Cerebellar nuclear complex (tissue), 1 donor: ENCODE data around the gene PFN4.
"Not testable (repeated sequence)": the region's sequence is repeated elsewhere in the genome, so short reads cannot be mapped to it uniquely, and the experiment has no call there.

Experiments
- DNase-seq, 2 experiments: peaks; one replicate each; lab custom pipeline; 2025; lab: John Stamatoyannopoulos, UW

The PFN4 gene

DNA sequence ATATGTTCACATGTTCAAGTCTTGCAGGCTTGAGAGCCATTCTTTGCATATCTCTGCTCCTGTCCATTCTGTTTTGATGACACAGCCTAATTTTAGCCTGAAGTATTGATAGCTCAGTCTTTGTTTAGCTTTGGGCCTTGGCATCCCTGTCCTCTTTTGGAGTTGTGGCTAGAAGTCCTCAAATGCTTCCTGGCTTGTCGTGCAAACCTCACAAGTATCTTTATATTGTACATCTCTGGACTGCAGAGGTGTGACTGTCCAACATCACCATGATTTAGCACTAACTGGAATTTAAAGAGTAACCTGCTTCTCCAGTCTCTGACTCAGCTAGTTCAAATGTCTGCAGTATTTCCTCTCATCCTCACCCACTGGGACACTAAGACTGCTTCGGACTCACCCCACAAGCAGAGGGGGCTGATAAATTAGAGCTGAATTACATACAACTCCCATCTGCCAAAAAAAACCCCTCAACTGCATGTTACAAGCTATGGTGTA lies 11.7 kb downstream of the PFN4 start:
- DNase-seq: no peak

DNA sequence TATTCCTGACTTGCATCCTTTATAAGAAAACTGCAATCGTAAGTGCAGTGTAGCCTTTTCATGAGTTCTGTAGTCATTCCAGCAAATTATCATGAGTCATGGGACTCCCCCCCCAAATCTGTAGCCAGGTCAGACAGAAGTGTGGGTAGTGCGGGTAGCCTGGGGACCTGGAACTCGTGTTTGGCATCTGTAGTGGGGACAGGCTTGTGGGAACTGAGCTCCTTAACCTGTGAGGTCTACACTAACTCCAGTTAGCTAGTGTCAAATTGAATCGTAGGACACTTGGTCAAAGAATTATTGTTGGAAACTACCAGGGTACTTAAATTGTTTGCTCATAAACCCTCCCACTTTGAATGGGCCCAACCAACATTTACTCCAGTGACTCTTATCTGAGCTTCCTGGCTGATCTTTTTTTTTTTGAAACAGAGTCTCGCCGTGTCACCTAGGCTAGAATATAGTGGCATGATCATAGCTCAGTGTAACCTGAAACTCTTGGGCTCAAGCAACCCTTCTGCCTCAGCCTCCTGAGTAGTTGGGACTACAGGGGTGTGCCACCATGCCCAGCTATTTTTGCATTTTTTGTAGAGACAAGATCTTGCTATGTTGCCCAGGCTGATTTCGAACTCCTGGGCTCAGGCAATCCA lies 12.4 kb downstream of the PFN4 start:
- no peak for DNase-seq

DNA sequence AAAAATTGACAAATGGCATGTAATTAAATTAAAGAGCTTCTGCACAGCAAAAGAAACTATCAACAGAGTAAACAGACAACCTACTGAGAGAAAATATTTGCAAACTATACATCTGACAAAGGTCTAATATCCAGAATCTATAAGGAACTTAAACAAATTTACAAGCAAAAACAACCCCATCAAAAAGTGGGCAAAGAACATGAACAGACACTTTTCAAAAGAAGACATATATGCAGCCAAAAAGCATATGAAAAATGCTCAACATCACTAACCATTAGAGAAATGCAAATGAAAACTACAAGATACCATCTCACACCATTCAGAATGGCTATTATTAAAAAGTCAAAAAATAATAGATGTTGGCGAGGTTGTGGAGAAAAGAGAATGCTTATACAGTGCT lies 13.7 kb downstream of the PFN4 start:
- not testable (repeated sequence) for DNase-seq

DNA sequence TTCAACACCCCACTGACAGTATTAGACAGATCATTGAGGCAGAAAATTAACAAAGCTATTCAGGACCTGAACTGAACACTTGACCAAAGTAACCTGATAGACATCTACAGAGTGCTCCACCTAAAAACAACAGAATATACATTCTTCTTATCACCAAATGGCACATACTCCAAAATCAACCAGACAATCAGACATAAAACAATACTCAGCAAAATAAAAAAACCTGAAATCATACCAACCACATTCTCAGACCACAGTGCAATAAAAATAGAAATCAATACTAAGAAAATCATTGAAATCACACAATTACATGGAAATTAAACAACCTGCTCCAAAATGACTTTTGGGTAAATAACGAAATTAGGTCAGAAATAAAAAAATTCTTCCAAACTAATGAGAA lies 15.8 kb downstream of the PFN4 start:
- DNase-seq: no peak

DNA sequence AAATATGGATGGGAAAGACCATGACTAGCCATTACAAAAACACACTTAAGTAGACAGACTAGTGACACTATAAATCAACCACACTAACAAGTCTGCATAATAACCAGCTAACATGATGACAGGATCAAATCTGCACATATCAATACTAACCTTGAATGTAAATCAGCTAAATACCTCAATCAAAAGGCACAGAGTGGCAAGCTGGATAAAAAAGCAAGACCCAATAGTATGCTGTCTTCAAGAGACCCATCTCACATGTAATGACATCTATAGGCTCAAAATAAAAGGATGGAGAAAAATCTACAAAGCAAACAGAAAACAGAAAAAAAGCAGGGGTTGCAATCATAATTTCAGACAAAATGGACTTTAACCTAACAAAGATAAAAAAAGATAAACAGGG lies 16.3 kb downstream of the PFN4 start:
- no peak for DNase-seq

DNA sequence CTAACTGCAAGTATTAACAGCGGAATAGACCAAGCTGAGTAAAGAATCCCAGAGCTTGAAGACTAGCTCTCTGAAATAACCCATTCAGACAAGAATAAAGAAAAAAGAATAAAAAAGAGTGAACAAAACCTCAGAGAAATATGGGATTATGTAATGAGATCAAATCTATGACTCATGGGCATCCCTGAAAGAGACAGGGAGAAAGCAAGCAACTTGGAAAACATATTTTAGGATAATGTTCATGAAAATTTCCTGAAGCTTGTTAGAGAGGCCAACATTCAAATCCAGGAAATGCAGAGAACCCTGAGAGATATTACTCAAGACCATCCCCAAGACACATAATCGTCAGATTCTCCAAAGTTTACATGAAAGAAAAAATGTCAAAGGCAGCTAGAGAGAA lies 17.3 kb downstream of the PFN4 start:
- no peak for DNase-seq

DNA sequence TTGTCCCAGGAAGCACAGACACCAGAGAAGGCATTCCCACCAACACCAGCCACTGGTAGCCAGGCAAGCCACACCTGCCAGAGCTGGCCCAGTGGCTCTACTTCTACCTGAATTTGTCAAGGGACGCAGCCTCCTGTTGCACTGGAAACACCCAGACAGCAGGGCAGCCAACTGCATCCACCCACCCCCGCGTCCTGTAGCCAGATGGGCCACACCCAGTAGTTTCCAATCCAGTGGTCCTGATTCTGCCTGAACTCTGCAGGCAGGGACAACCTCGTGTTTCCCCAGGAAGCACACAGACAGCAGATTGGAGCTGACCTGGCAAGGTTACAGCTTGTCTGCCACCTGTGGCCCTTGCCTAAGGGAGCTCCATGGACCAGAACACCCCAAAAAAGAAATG lies 18.2 kb downstream of the PFN4 start:
- no peak for DNase-seq

DNA sequence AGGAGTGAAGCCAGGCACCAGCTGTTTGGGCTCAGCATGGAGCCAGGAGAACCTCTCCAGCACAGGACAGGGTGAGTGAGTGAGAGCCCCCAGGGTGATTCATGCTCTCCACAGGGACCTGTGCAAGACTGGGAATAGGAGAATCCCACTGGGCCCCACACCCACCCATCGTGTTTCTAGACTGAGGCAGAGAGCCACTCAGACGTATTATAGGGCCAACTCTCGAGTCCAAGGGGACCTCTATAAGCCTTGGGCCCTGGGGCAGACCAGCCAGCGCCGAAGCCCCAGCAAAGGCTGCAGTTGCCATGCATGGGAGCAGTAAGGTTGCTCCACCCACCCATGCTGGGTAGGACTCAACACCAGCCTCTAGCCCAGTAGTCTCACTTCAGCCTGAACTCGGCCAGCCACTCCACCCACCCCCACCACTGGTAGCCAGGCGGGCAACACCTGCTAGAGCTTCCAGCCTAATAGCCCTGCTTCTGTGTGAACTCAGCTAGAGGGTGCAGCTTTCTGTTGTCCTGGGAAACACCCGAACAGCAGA lies 19.0 kb downstream of the PFN4 start:
- DNase-seq: no peak

DNA sequence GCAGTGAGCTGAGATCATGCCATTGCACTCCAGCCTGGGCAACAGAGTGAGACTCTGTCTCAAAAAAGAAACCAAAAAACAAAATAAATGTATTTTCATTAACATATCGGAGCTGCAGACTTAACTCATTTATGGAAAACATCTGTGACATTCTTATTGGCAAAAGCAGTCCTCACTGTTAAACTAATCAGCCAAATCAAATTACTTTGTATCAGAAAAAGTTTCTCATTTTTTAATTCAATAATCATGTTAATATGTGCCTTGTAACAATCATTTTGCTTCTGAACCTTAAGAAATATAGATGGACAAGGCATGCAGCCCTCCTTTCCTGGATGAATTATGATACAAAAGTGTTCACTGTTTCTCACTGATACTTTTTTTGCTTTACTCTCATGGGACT lies 20.5 kb downstream of the PFN4 start:
- no peak for DNase-seq

DNA sequence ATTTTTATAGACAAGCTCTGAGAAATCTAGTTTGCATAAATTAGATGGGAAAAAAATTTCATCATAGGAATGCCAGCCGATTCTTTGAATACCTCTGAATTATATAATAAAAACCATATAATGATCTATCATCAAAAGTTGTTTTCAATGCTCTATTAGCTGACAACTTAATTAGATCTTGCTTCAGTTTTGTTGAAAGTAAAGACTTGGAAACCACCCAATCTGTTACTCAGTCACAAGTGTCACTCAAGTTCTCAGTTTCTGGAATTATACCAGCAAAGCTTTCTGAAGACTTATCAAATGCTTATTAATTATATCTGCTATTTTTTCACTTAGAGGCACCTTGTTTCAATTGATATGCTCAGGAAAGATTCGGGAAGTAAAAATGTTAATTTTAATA lies 21.1 kb downstream of the PFN4 start:
- DNase-seq: no peak

DNA sequence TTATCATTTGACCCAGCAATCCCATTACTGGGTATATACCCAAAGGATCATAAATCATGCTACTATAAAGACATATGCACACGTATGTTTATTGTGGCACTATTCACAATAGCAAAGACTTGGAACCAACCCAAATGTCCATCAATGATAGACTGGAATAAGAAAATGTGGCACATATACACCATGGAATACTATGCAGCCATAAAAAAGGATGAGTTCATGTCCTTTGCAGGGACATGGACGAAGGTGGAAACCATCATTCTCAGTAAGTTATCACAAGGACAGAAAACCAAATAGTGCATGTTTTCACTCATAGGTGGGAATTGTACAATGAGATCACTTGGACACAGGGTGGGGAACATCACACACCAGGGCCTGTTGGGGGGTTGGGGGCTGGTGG lies 22.4 kb downstream of the PFN4 start:
- DNase-seq: not testable (repeated sequence)

DNA sequence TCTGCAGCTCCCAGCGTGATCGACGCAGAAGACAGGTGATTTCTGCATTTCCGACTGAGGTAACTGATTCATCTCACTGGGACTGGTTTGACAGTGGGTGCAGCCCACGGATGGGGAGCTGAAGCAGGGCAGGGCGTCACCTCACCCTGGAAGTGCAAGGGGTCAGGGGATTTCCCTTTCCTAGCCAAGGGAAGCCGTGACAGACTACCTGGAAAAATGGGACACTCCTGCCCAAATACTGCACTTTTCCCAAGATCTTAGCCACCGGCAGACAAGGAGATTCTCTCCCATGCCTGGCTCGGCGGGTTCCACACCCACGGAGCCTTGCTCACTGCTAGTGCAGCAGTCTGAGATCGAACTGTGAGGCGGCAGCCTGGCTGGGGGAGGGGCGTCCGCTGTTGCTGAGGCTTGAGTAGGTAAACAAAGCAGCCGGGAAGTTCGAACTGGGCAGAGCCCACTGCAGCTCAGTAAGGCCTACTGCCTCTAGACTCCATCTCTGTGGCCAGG lies 27.9 kb downstream of the PFN4 start:
- DNase-seq: not testable (repeated sequence)

DNA sequence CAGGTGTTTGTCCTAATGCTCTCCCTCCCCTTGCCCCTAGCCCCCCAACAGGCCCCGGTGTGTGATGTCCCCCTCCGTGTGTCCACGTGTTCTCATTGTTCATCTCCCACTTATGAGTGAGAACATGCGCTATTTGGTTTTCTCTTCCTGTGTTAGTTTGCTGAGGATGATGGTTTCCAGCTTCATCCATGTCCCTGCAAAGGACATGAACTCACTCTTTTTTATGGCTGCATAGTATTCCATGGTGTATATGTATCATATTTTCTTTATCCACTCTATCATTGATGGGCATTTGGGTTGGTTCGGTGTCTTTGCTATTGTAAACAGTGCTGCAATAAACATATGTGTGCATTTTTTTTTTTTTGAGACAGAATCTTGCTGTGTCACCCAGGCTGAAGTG lies 29.9 kb downstream of the PFN4 start:
- not testable (repeated sequence) for DNase-seq

DNA sequence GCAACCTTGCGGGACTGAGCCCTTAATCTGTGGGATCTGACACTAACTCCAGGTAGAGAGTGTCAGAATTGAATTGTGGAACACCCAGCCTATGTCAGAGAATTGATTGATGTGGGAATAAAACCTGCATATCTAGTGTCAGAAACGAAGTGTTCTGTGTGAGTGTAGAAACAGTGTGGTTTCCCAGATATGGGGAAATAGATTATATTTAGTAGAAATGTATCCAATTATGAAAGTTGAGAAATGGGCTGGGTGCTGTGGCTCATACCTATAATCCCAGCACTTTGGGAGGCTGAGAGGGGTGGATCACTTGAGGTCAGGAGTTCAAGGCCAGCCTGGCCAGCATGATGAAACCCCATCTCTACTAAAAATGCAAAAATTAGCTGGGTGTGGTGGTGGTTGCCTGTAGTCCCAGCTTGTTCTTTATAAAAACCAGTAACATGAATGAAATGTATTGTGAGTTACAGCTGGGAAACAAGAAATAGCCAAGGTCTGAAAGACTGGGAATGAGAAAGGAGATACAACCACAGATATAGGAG lies 34.2 kb downstream of the PFN4 start:
- no peak for DNase-seq

DNA sequence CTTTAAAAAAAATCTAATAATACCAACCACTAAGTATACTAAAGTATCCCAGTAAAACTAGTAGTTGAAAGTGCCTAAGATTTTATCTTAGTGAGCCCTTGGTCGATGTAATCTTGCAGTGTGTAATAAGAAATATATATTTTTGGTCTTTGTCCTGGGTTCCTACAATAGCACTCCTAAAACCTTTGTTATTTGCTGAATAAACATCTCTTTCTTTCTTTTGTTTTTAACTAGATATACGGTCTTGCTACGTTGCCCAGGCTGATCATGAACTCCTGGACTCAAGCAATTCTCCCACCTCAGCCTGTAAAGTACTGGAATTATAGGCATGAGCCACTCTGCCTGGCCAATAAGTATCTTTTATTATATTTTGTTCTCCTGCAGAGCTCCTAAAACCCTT lies 36.1 kb downstream of the PFN4 start:
- no peak for DNase-seq

DNA sequence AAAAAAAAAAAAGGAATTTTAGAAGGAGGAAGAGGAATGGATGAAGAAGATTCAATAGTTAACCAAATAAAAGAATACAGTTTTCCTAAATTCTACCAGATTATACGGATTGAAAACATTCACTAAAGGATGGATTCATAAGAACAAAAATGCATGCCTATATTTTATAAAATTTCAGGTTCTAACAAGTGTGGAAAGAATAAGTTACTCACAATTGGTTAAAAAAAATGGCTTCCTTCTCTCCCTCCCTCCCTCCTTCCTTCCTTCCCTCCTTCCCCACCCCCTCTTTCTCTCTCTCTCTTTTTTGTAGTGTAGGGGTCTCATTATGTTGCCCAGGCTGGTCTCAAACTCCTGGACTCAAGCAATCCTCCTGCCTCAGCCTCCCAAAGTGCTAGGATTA lies 36.9 kb downstream of the PFN4 start:
- no peak for DNase-seq

DNA sequence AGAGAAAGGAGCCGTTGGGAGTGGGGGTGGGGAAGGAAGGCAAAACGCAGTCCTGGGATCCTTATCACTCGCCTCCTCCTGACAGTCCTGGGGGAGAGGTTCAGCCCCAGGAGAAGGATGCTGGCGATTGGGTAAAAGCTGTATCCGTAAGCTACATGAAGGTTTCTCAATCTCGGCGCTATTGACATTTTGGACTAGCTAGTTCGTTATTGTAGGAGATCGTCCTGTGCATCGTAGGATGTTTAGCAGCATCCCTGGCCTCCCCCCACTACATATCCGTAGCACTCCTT lies 38.0 kb downstream of the PFN4 start:
- DNase-seq: no peak

DNA sequence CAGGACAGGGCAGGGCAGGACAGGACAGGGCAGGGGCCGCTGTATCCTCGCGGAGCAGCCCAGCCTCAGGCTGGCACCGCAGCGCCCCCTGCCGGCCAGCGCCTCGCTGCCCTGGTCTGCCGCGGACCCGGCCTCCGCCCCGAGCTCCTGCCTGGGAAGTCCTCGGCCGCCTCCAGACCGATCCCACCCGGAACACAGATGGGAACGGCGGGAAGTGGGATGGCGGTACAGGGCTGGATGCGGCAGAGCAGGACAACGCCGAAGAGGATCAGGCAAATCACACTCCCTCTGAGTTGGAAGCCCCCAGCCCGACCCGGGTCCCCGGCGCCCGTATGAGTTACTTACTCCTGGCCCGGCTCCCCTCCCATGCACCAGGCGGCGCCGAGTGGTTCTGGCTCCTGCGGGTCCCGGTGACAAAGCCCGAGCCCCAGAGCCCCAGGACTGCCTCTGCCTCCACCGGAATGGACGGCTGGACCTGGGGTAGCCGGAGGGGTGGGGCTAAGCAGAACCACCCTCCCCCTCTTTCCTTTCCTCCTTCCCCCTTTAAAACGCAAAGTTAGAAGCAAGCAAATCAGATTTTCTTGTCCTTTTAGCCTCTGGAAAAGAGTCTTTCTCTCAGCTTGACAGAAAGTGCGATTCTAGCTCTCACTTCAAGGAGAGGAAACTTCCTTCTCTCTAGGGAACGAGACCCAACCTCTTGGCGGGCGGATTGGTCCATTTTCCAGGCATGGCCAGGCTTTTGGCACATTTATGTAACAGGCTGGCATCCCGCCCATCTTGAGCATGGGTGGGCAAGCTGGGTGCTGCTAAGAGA lies 38.5 kb downstream of the PFN4 start, which contains the start of gene TP53I3:
Gene TP53I3, minus strand, starts transcription at position 449 of the 814 bp plus-strand sequence. CDS start 508 bp downstream, outside the sequence.
- DNase-seq: peak in 1 of 2 experiments; percentile 4

DNA sequence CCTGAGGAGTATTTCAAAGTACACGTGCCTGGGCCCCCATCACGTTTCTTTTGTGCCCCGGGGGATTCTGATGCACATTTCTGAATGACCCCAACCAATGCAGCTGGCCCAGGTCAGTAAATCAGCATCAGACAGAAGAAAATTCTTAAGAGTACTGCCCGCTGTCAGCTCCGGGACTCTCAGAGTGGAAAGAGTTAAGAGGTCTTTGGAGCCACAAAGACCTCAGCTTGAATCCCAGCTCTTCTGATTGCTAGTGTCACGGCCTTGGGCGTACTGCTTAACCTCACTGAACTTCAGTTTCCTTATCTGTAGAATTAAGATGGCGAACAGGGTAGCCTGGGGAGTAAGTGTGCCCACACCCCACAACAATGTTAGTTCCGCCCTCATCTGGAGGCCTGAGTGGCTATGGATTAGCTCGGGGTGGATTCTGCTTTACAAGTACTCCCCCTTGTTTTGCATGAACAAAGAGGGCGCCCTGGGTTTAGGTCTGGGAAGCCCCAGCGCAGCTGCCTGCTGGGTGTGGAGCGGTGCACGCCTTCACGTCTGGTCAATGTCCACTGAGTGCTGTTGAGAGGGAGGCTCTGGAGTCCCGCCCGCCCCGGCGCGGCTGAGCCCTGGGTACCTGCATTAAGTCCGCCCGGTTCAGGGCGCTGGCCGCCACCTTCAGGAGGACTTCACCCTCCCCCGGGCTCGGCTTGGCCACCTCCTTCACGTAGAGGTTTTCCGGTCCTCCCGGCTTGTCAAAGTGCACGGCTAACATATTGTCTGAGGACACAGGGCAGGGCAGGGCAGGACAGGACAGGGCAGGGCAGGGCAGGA lies 39.4 kb downstream of the PFN4 start:
- DNase-seq: no peak

DNA sequence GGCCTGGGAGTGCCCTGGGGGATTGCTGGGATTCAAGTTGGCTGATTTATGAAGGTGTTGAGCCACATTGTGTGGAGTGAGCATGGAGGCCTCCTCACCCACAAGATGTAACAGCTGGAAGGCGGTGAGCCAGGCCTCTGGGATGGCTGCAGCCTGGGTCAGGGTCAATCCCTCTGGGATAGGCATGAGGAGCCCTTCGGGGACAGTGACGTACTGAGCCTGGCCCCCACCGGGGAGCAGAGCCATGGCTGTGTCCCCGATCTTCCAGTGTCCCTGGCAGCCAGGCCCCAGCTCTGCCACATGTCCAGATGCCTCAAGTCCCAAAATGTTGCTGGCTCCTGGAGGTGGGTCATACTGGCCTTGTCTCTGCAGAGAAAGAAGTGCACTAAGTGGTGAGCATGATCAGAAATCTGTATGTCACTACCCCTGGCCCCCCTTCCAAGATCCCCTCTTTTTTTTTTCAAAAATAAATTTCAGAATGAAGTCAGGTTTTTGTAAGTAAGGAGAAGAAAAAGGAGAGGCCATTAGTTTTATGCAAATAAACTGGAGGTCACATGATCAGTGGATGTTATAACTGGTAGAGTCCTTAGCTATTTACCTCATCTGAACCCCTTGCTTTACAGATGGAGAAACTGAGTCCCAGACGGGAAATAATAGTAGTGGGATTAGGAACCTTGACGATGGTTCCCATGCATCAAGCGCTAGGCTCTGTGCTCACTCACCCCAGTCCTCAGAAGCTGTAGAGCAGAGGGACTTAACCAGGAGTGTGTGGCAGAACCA lies 40.2 kb downstream of the PFN4 start:
- DNase-seq: no peak

DNA sequence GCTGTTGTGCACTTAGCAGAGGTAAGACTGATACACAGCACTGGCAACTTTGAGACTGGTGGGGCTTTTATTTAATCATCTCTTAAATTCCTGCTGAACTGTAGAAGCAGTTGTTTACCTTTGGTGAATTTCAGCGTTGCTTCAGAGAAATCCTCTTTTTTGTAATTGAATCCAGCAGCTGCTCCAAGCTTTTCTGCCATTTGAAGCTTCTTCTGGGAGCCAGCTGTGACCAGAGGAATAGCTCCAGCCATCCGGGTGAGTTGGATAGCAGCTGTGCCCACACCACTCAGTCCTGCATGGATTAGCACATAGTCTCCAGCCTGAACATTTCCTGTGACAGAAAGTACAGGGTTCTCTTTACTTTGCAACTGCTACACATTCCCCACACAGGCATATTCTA lies 42.4 kb downstream of the PFN4 start:
- DNase-seq: no peak
